Aorta (tissue), 5 donors: ENCODE measurements around the gene PPP1R3G. TPM values are rescaled to one million over a fixed set of nuclear protein-coding genes. Genes with fewer than 3 reads are reported as not detected.

Source experiments
- ATAC-seq: fragments of 200-7000 bp; cut with Tn5 transposase; one replicate; pipeline ENCODE4 v1.9.1; 2022; ENCODE audit warnings: moderate library complexity; ENCODE audit not compliant: low FRiP score
- DNase-seq, 2 donors: peaks; one replicate each; pipeline ENCODE4 v3.0.0-alpha.2; 2020
- H3K27ac ChIP-seq, 2 donors: one replicate each; pipeline ENCODE4 v1.5.1; 2013; ENCODE audit warnings: low read length in 2 of 2, mild to moderate bottlenecking in 2 of 2, moderate library complexity in 2 of 2, control low read depth in 1 of 2, inconsistent platforms in 1 of 2, low read depth in 1 of 2
- H3K27me3 ChIP-seq, 2 donors: one replicate each; pipeline ENCODE4 v1.6.1; 2013; ENCODE audit warnings: control low read depth in 1 of 2, low read length in 1 of 2, mild to moderate bottlenecking in 1 of 2, moderate library complexity in 1 of 2; ENCODE audit not compliant: insufficient read depth in 2 of 2, control insufficient read depth in 1 of 2
- H3K36me3 ChIP-seq, 2 donors: one replicate each; pipeline ENCODE4 v1.6.1; 2013; ENCODE audit warnings: control low read depth in 1 of 2, low read length in 1 of 2, mild to moderate bottlenecking in 1 of 2; ENCODE audit not compliant: insufficient read depth in 2 of 2, control insufficient read depth in 1 of 2
- H3K4me1 ChIP-seq, 2 donors: one replicate each; pipeline ENCODE4 v1.6.1; 2013; ENCODE audit warnings: low read length in 2 of 2, control low read depth in 1 of 2, mild to moderate bottlenecking in 1 of 2, moderate library complexity in 1 of 2; ENCODE audit not compliant: insufficient read depth in 2 of 2, control insufficient read depth in 1 of 2
- H3K4me3 ChIP-seq, 2 donors: one replicate each; pipeline ENCODE4 v1.5.1; 2013; ENCODE audit warnings: low read length in 2 of 2, control low read depth in 1 of 2, mild to moderate bottlenecking in 1 of 2
- H3K9me3 ChIP-seq: one replicate; pipeline ENCODE4 v1.6.1; 2013; ENCODE audit warnings: mild to moderate bottlenecking, low read length; ENCODE audit not compliant: control insufficient read depth
- WGBS, 2 donors: extraction: QIAGEN DNeasy Blood & Tissue Kit; methylation state at CpG; one replicate each; pipeline ENCODE4 v1.1.7; 2013; 5-methylcytosine and 5-hydroxymethylcytosine counted together
- intact Hi-C, 2 donors: fragments of 100-400 bp; cut with DNase I; formaldehyde crosslinking; loops; one replicate each; pipeline versions ENCODE4 v1.14.2 to v1.15.0; 2022
- polyA plus RNA-seq, 2 donors: library from polyadenylated mRNA; stranded (reverse); fragments of 200-250 nt; gene quantifications; one replicate each; pipeline ENCODE4 v1.2.3, GENCODE V29; 2013
- total RNA-seq, 2 donors: library from RNA; stranded (reverse); fragmentation: NEBNext Ultra II Directional; extraction: Animal tissue kit (Norgen Biotek cat#: 25700); gene quantifications; one replicate each; pipeline ENCODE4 v1.2.1, GENCODE V29; 2021
- donor health status: healthy with polysubstance abuse.
- donor health status: Bipolar disorder and iron deficiency.
- donor health status: DM: no; HTN: no; CAD: no.
- donor health status: DM: no; HTN: no; CAD: no.
- donor health status: DM: yes; HTN: yes; CAD: no.

Gene PPP1R3G
- total and polyA plus RNA-seq, 4 donors = 0.41 to 5.3 (median 1.2) TPM

GRCh38 chr6:5063617-5064016, 21.5 kb upstream of the PPP1R3G start:
- no peak overlapping the region for H3K4me3 ChIP-seq
- DNase-seq = no peak
- no peaks in the 10 kb centered on the region for H3K27me3 ChIP-seq
- no peaks in the 10 kb centered on the region for H3K9me3 ChIP-seq
- H3K27ac ChIP-seq = no peak overlapping the region
- ATAC-seq = no peak
- no peaks in the 10 kb centered on the region for H3K36me3 ChIP-seq
- 86 to 87% methylated on average over 7 to 8 of the region's 8 CpGs for WGBS, 2 donors
- no peaks in the 10 kb centered on the region for H3K4me1 ChIP-seq
- intact Hi-C loops = no loop called here

DNA sequence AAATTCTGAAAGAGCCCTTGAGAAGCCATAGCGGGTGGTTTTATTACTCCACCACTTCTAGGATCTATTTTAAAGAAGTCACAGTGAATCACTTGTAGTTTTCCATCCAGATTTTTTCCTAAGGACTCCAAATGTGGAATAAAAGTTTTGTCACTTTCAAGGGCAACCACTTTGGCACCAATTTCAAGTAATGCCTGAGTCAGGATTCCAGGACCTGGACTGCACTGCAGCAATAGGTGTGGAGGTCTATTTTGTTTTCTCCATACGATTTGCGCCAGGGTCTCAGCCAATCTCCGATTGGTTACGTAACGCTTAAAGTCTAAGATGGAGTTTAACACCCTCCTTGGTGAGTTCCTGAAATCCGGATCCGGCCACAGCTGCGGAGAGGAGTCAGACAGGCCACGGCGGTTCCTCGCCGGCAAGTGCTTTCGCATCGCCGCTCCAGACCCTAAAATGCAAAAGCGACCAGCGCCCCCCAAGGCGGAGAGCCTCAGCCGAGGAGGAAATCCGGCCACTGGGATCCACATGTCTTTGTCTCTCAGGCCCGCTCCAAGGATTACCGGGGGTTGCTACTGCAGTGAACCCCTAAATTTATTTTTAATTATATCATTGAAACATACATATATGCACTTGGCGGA, 18.6 kb upstream of the PPP1R3G start:
- no peak overlapping the region for H3K4me3 ChIP-seq
- H3K4me1 ChIP-seq = no peaks in the 10 kb centered on the region
- ATAC-seq (no peak), DNase-seq (no peak)
- no peaks in the 10 kb centered on the region for H3K27me3 ChIP-seq
- no peaks in the 10 kb centered on the region for H3K36me3 ChIP-seq
- no peak overlapping the region for H3K27ac ChIP-seq
- intact Hi-C loops = no loop called here
- WGBS, 2 donors = 93 to 96% methylated on average over 24 of the region's 24 CpGs
- H3K9me3 ChIP-seq = no peaks in the 10 kb centered on the region

GRCh38 chr6:5067305-5067704, 17.8 kb upstream of the PPP1R3G start:
- intact Hi-C loops = no loop called here

GRCh38 chr6:5068153-5068751, 16.9 kb upstream of the PPP1R3G start:
- H3K36me3 ChIP-seq = no peaks in the 10 kb centered on the region
- H3K9me3 ChIP-seq = no peaks in the 10 kb centered on the region
- no peaks in the 10 kb centered on the region for H3K27me3 ChIP-seq
- WGBS, 2 donors = 90 to 92% methylated on average over 17 of the region's 17 CpGs
- H3K4me1 ChIP-seq = no peaks in the 10 kb centered on the region
- ATAC-seq = no peak
- intact Hi-C loops = no loop called here
- H3K4me3 ChIP-seq = no peak overlapping the region
- H3K27ac ChIP-seq = no peak overlapping the region
- DNase-seq = no peak

More at GRCh38 chr6:5067305-5067704, 17.8 kb upstream of the PPP1R3G start:
- H3K27me3 ChIP-seq = no peaks in the 10 kb centered on the region
- no peak overlapping the region for H3K4me3 ChIP-seq
- DNase-seq (no peak), ATAC-seq (no peak)
- no peak overlapping the region for H3K27ac ChIP-seq
- H3K9me3 ChIP-seq = no peaks in the 10 kb centered on the region
- no peaks in the 10 kb centered on the region for H3K4me1 ChIP-seq
- 96% methylated on average over 3 of the region's 3 CpGs for WGBS, 2 donors
- no peaks in the 10 kb centered on the region for H3K36me3 ChIP-seq

- DNase-seq = no peak
- no peak for ATAC-seq
- Histone ChIP-seq H3K9me3 (no peaks in the 10 kb centered on the region), H3K4me1 (no peaks in the 10 kb centered on the region), H3K36me3 (no peaks in the 10 kb centered on the region), H3K27ac (no peak overlapping the region), H3K27me3 (no peaks in the 10 kb centered on the region), H3K4me3 (no peak overlapping the region)
- WGBS, 2 donors = 90 to 94% methylated on average over 2 of the region's 2 CpGs
- intact Hi-C loops = no loop called here
Observed at GRCh38 chr6:5071216-5071615, 13.9 kb upstream of the PPP1R3G start.

GRCh38 chr6:5072440-5072839, 12.7 kb upstream of the PPP1R3G start:
- Histone ChIP-seq H3K36me3 (no peaks in the 10 kb centered on the region), H3K4me1 (no peaks in the 10 kb centered on the region), H3K9me3 (no peaks in the 10 kb centered on the region), H3K27me3 (no peaks in the 10 kb centered on the region), H3K27ac (no peak overlapping the region), H3K4me3 (no peak overlapping the region)
- no peak for DNase-seq
- ATAC-seq = no peak
- WGBS, 2 donors = 84 to 88% methylated on average over 7 of the region's 7 CpGs
- intact Hi-C loops = no loop called here

DNA sequence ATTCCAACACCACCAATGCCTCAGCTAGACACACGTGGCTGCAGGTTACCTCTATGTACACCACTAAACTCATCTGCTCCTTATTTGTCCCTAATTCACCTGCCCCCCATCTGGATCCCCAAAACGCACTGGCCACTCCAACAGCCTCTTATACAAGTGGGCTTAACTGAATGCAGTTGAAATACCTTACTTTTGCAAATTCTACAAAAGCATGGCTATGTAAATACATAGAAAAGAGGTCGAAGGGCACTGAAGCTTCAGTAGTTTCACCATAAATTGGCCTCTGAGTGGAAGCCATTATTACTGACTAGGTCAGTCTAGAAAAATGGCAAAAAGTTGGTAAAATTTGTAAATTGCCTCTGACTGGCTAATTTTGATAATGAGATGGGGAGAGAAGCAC, 11.1 kb upstream of the PPP1R3G start:
- intact Hi-C loops = no loop called here
- Histone ChIP-seq H3K4me1 (no peaks in the 10 kb centered on the region), H3K36me3 (no peaks in the 10 kb centered on the region), H3K9me3 (no peaks in the 10 kb centered on the region), H3K27ac (no peak overlapping the region), H3K4me3 (no peak overlapping the region), H3K27me3 (no peaks in the 10 kb centered on the region)
- DNase-seq (no peak), ATAC-seq (no peak)
- WGBS, 2 donors = 82% methylated on average over 3 of the region's 3 CpGs

- Histone ChIP-seq H3K4me1 (no peaks in the 10 kb centered on the region), H3K4me3 (no peak overlapping the region), H3K27me3 (no peaks in the 10 kb centered on the region), H3K36me3 (no peaks in the 10 kb centered on the region), H3K9me3 (no peaks in the 10 kb centered on the region), H3K27ac (no peak overlapping the region)
- intact Hi-C loops = no loop called here
- ATAC-seq = no peak
- no peak for DNase-seq
- 95 to 96% methylated on average over 11 of the region's 11 CpGs for WGBS, 2 donors
Observed at GRCh38 chr6:5076931-5077330, 8.2 kb upstream of the PPP1R3G start.

- 72 to 73% methylated on average over 5 of the region's 5 CpGs for WGBS, 2 donors
- no peak overlapping the region for H3K27ac ChIP-seq
- DNase-seq (no peak), ATAC-seq (no peak)
- intact Hi-C loops = no loop called here
- H3K4me3 ChIP-seq = no peak overlapping the region
- no peaks in the 10 kb centered on the region for H3K27me3 ChIP-seq
- H3K9me3 ChIP-seq = no peaks in the 10 kb centered on the region
- no peaks in the 10 kb centered on the region for H3K4me1 ChIP-seq
- H3K36me3 ChIP-seq = no peaks in the 10 kb centered on the region
Observed at GRCh38 chr6:5078121-5078669, 6.9 kb upstream of the PPP1R3G start.
